Liver (tissue), 3 donors: ENCODE results near the gene SEMA5A.

Experiments used
- ATF3 ChIP-seq: IDR thresholded peaks from 2 replicates; pipeline ENCODE4 v1.6.1; 2016; ENCODE audit warnings: antibody characterized with exemption
- EGR1 ChIP-seq, 2 donors: IDR thresholded peaks; 2 replicates each; pipeline ENCODE4 v1.6.1; 2016 to 2018; ENCODE audit warnings: antibody characterized with exemption in 2 of 2, low read depth in 2 of 2
- GABPA ChIP-seq, 2 donors: IDR thresholded peaks in 1 of 2; conservative IDR thresholded peaks in 1 of 2; 2 replicates each; pipeline ENCODE4 v1.6.1; 2016; ENCODE audit warnings: antibody characterized with exemption in 2 of 2, mild to moderate bottlenecking in 1 of 2, moderate library complexity in 1 of 2
- HNF4A ChIP-seq, 2 donors: conservative IDR thresholded peaks; 2 replicates each; pipeline ENCODE4 v1.6.1; 2016; ENCODE audit warnings: antibody characterized with exemption in 2 of 2, mild to moderate bottlenecking in 2 of 2
- JUND ChIP-seq, 2 donors: IDR thresholded peaks; 2 replicates each; pipeline ENCODE4 v1.6.1; 2016; ENCODE audit warnings: antibody characterized with exemption in 2 of 2
- MAX ChIP-seq: IDR thresholded peaks from 2 replicates; pipeline ENCODE4 v1.6.1; 2016; ENCODE audit warnings: antibody characterized with exemption
- RAD21 ChIP-seq, 2 donors: IDR thresholded peaks; 2 replicates each; pipeline ENCODE4 v1.6.1; 2016; ENCODE audit warnings: antibody characterized with exemption in 2 of 2, mild to moderate bottlenecking in 2 of 2
- RXRA ChIP-seq, 2 donors: IDR thresholded peaks; 2 replicates each; pipeline ENCODE4 v1.6.1; 2017 to 2018; ENCODE audit warnings: antibody characterized with exemption in 2 of 2, mild to moderate bottlenecking in 1 of 2
- SP1 ChIP-seq: IDR thresholded peaks from 2 replicates; pipeline ENCODE4 v1.6.1; 2018; ENCODE audit warnings: antibody characterized with exemption, mild to moderate bottlenecking
- YY1 ChIP-seq: IDR thresholded peaks from 2 replicates; pipeline ENCODE4 v1.6.1; 2016; ENCODE audit warnings: antibody characterized with exemption, mild to moderate bottlenecking
- TF ChIP-seq, protein P1 (sequence below): fragments of 150-350 bp; IDR thresholded peaks from 2 replicates; pipeline ENCODE4 v1.5.1; 2017; ENCODE audit warnings: improper control_type of control experiment, low read depth, low read length; ENCODE audit not compliant: missing input control
- TF ChIP-seq, protein P2 (sequence below): IDR thresholded peaks from 2 replicates; pipeline ENCODE4 v1.6.1; 2016; ENCODE audit warnings: antibody characterized with exemption, mild to moderate bottlenecking
- donor health status: healthy.
- donor health status: healthy.

DNA sequence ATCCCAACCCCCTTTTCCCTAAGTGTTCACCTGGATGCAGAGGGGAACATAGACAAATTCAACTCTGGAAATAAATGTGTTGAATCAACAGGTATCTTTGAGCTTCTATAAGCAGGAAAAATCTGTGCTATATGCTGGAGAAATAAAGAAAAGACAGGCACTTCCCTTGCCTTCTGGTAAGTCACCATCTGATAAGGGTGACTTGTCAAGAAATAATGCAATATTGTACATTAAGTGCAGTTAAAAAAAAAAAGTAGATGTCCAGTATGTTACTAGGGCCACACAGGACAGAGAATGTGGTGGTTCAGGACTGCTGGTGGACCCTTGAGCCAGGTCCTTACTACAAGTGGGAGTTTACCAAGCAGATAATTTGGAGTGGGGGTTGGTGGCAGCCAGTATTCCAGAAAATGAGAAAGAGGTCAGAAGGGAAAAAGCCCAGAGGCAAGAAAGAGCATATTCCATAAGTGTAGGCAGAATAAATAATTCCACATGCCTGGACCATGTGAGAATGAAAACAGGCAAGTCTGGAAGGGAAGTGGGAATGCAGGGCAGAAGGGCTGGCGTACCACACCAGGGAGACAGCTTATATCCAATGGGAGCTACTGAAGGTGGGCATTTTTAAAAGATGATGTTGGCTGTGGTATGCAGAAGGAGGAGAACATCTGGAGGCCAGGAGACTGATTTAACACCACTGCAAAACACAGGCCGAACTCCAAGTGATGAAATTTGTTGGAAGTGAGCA is 209.9 kb downstream of the SEMA5A start:
- TF ChIP-seq, protein P1, sequence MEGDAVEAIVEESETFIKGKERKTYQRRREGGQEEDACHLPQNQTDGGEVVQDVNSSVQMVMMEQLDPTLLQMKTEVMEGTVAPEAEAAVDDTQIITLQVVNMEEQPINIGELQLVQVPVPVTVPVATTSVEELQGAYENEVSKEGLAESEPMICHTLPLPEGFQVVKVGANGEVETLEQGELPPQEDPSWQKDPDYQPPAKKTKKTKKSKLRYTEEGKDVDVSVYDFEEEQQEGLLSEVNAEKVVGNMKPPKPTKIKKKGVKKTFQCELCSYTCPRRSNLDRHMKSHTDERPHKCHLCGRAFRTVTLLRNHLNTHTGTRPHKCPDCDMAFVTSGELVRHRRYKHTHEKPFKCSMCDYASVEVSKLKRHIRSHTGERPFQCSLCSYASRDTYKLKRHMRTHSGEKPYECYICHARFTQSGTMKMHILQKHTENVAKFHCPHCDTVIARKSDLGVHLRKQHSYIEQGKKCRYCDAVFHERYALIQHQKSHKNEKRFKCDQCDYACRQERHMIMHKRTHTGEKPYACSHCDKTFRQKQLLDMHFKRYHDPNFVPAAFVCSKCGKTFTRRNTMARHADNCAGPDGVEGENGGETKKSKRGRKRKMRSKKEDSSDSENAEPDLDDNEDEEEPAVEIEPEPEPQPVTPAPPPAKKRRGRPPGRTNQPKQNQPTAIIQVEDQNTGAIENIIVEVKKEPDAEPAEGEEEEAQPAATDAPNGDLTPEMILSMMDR = no peak
- no peak for TF ChIP-seq YY1
- no peak for TF ChIP-seq MAX
- no peak for TF ChIP-seq ATF3
- TF ChIP-seq, protein P2, sequence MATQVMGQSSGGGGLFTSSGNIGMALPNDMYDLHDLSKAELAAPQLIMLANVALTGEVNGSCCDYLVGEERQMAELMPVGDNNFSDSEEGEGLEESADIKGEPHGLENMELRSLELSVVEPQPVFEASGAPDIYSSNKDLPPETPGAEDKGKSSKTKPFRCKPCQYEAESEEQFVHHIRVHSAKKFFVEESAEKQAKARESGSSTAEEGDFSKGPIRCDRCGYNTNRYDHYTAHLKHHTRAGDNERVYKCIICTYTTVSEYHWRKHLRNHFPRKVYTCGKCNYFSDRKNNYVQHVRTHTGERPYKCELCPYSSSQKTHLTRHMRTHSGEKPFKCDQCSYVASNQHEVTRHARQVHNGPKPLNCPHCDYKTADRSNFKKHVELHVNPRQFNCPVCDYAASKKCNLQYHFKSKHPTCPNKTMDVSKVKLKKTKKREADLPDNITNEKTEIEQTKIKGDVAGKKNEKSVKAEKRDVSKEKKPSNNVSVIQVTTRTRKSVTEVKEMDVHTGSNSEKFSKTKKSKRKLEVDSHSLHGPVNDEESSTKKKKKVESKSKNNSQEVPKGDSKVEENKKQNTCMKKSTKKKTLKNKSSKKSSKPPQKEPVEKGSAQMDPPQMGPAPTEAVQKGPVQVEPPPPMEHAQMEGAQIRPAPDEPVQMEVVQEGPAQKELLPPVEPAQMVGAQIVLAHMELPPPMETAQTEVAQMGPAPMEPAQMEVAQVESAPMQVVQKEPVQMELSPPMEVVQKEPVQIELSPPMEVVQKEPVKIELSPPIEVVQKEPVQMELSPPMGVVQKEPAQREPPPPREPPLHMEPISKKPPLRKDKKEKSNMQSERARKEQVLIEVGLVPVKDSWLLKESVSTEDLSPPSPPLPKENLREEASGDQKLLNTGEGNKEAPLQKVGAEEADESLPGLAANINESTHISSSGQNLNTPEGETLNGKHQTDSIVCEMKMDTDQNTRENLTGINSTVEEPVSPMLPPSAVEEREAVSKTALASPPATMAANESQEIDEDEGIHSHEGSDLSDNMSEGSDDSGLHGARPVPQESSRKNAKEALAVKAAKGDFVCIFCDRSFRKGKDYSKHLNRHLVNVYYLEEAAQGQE = no peak
- TF ChIP-seq HNF4A (conservative IDR thresholded peaks at IDR 0.05) = no peak
- TF ChIP-seq GABPA (IDR thresholded peaks at IDR 0.05 in 1 of 2, conservative IDR thresholded peaks at IDR 0.05 in 1 of 2) = no peak
- no peak for TF ChIP-seq RXRA (IDR thresholded peaks at IDR 0.05)
- no peak for TF ChIP-seq JUND (IDR thresholded peaks at IDR 0.05)
- TF ChIP-seq EGR1 (IDR thresholded peaks at IDR 0.05; ENCODE audit: low read depth in 2 of 2) = no peak
- no peak for TF ChIP-seq RAD21 (IDR thresholded peaks at IDR 0.05)
- TF ChIP-seq SP1 = no peak
